ENCODE results near the gene POLR3G.

Gene POLR3G

DNA sequence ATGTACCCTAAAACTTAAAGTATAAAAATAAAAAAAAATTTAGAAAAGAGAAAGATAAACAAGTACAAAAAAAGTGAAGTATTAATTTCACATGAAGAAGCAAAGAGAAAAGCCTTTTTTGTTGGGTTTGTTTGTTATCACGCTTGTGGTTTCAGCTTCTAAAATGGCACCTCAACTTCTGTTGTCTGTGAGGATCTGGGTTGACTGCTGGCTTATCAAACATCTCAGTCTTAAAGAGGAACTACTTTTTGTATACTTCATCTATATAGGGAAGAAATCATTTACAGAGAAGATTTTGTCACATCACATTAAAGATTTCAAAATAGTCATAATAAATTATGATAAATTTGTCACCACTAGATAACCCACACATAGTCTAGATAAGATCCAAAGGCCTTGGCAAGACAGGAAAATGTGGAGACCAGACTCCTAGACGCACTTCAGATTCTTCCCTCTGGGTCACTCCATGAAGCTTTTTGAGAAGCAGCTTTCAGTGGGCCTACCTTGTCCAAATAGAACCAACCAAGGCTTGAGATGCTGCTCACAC is 75.1 kb downstream of the POLR3G start:
- no peak for DNase-seq (ENCODE audit: low read depth in 2 of 3, low spot score in 2 of 3)

GRCh38 chr5:90550963-90551362 is 76.3 kb downstream of the POLR3G start:
- DNase-seq (ENCODE audit: low read depth in 2 of 3, low spot score in 2 of 3), result no peak

DNA sequence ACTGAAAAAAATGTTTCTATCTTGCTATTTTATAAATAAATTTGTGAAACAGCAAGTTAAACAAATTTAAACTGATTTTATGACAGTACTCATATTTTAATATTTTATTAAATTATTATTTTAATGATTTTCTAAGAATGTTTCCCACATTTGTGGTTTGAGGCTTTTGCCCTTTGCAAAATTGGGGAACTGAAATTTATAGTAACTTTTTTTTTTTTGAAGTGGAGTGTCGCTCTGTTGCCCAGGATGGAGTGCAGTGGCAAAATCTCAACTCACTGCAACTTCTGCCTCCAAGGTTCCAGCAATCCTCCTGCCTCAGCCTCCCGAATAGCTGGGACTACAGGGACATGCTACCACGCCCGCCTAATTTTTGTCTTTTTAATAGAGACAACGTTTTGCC is 76.7 kb downstream of the POLR3G start:
- DNase-seq (ENCODE audit: low read depth in 2 of 3, low spot score in 2 of 3), result no peak

- no peak for DNase-seq (ENCODE audit: low read depth in 2 of 3, low spot score in 2 of 3)
These were observed 79.0 kb downstream of the POLR3G start for GRCh38 chr5:90553711-90554110.

DNA sequence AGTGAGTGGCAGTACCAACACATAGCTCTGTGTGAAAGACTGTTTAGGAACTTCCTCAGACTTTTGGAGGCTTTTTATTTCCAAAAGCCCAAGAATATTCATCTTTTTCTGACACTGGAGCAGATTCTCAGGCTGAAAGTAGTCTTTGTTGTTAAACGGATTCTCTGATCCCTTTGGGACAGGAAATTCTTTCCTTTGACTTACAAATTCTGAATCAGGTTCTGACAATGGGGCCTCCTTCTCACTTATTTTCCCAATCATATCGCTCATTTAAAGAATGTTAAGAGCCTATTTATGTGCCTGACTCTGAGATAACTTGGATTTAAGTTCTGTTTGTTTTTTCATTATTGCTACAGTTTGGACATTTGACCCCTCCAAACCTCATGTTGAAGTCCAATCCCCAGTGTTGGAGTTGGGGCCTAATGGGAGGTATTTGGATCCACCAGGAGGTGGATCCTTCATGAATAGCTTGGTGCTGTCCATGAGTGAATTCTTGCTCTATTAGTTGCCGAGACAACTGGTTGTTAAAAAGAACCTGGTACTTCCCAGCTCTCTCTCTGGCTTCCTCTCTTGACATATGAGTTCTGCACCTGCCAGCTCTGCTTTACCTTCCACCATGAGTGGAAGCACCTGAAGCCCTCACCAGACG is 79.8 kb downstream of the POLR3G start:
- no peak for DNase-seq (ENCODE audit: low read depth in 2 of 3, low spot score in 2 of 3)

DNA sequence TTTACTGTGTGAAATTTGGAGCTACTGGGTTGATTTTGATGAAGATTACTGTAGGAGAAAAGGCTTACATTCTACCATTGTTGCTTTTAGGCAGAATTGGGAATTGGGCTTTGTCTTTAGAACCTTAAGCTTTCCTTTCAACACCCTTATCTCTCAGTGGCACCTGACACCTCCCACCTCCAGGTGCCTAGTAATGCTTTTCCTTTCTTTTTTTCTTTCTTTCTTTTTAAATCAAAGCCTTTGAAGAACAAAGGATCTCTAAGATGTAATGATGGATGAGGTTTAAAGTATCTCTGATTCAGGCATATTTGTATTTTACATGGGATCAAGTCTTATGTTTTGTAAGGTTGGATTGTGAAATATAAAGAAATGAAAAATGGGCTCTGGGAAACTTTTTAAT is 81.0 kb downstream of the POLR3G start:
- DNase-seq (ENCODE audit: low read depth in 2 of 3, low spot score in 2 of 3), result no peak

- DNase-seq (ENCODE audit: low read depth in 2 of 3, low spot score in 2 of 3), result no peak
These were observed 82.7 kb downstream of the POLR3G start for GRCh38 chr5:90557391-90557790.

- no peak for DNase-seq (ENCODE audit: low read depth in 2 of 3, low spot score in 2 of 3)
These were observed 83.2 kb downstream of the POLR3G start for GRCh38 chr5:90557871-90558270.

GRCh38 chr5:90558344-90559192 is 83.9 kb downstream of the POLR3G start, which contains the start of gene ADGRV1:
ADGRV1 (plus strand) TSS chr5:90558797; CDS start chr5:90558896, 99 bp downstream.
- no peak for DNase-seq (ENCODE audit: low read depth in 2 of 3, low spot score in 2 of 3)

DNA sequence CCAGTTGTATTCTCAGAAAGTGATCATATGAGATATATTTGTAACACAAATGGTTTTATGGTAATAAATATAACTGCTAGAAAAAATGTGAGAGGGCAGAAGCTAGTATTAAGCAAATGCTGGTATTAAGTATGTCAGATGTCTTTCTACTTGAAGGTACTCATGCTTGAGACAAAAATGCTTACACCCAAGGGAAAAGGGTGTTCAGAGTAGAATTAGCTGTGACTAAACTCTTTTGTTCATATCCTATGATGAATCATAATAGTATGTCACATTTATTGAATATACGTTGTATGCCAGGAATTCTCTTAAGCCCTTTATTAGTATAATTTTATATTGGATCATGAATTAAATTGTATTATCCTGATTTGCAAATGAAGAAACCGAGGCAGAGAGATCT is 86.1 kb downstream of the POLR3G start:
- no peak for DNase-seq (ENCODE audit: low read depth in 2 of 3, low spot score in 2 of 3)

DNA sequence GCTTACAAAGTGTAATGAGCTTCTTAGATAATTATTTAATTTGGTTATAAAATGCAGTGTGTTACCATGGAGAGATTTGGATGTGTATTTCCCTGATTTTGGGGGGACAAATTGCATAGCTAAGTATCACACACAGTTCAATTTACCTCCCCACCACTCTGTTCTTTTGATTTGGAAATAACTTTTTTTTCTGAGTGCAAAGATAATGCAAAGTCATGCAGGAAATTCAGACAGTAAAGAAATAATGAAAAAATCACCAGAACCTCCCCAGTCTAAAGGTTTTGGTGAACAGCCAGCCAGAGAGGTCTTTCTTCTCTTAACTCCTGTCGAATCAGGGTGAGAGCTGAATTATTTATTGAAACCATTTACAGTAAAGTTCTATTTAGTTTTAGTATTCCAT is 87.1 kb downstream of the POLR3G start:
- DNase-seq (ENCODE audit: low read depth in 2 of 3, low spot score in 2 of 3), result no peak

GRCh38 chr5:90562341-90562740 is 87.7 kb downstream of the POLR3G start:
- DNase-seq (ENCODE audit: low read depth in 2 of 3, low spot score in 2 of 3), result no peak

DNA sequence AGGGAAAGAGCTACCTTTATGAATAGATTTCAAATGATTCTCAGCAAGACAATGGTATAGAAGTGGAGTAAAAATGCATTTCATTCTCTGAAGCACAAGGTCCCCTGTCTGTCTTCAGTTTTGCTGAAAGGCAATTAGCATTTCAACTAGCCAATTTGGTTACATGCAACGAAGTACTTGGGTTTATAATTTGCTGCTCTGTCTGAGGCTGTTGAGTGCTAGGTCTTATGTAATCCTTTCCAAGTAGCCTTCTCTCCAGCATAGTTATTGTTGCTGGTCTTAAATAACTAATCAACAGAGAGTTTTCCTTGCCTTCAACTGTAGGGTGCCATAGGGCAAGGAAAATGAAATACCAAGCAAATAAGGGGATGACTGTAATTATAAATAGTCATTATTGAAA is 88.4 kb downstream of the POLR3G start:
- no peak for DNase-seq (ENCODE audit: low read depth in 2 of 3, low spot score in 2 of 3)

Data from activated CD8-positive, alpha-beta memory T cell treated with anti-CD3 and anti-CD28 coated beads for 48 hours (primary cell).